NCI-H1105 (cell line): Measurements from ENCODE around the gene NPFFR1.

Source experiments
- DNase-seq: peaks from one replicate; lab custom pipeline; 2025; lab: John Stamatoyannopoulos, UW

The NPFFR1 gene

GRCh38 chr10:70315276-70315675 lies 31.5 kb upstream of the NPFFR1 start:
- no peak for DNase-seq

GRCh38 chr10:70312972-70313371 lies 29.2 kb upstream of the NPFFR1 start:
- no peak for DNase-seq

GRCh38 chr10:70312249-70312648 lies 28.4 kb upstream of the NPFFR1 start:
- DNase-seq: no peak

- DNase-seq: no peak
These were observed 27.9 kb upstream of the NPFFR1 start for GRCh38 chr10:70311698-70312097.

- no peak for DNase-seq
These were observed 25.9 kb upstream of the NPFFR1 start for GRCh38 chr10:70309661-70310060.

- DNase-seq: no peak
These were observed 24.6 kb upstream of the NPFFR1 start for GRCh38 chr10:70308121-70309060.

GRCh38 chr10:70306886-70307520 lies 23.2 kb upstream of the NPFFR1 start:
- DNase-seq: no peak

GRCh38 chr10:70306181-70306705 lies 22.4 kb upstream of the NPFFR1 start:
- DNase-seq: no peak

GRCh38 chr10:70303730-70304129 lies 19.9 kb upstream of the NPFFR1 start:
- no peak for DNase-seq

GRCh38 chr10:70302292-70302691 lies 18.5 kb upstream of the NPFFR1 start:
- DNase-seq: no peak

GRCh38 chr10:70300908-70301597 lies 17.2 kb upstream of the NPFFR1 start:
- no peak for DNase-seq

GRCh38 chr10:70300461-70300860 lies 16.7 kb upstream of the NPFFR1 start:
- DNase-seq: no peak

- no peak for DNase-seq
These were observed 16.1 kb upstream of the NPFFR1 start for GRCh38 chr10:70299876-70300275.

- DNase-seq: no peak
These were observed 14.6 kb upstream of the NPFFR1 start for GRCh38 chr10:70298393-70298792.

- no peak for DNase-seq
These were observed 13.4 kb upstream of the NPFFR1 start for GRCh38 chr10:70297224-70297623.

GRCh38 chr10:70296406-70296899 lies 12.6 kb upstream of the NPFFR1 start:
- no peak for DNase-seq

GRCh38 chr10:70295926-70296325 lies 12.1 kb upstream of the NPFFR1 start:
- no peak for DNase-seq

GRCh38 chr10:70295321-70295720 lies 11.5 kb upstream of the NPFFR1 start:
- DNase-seq: no peak

- no peak for DNase-seq
These were observed 9.5 kb upstream of the NPFFR1 start for GRCh38 chr10:70293169-70293843.

GRCh38 chr10:70292004-70292403 lies 8.2 kb upstream of the NPFFR1 start:
- DNase-seq: no peak

GRCh38 chr10:70289739-70290138 lies 5.9 kb upstream of the NPFFR1 start:
- DNase-seq: no peak

GRCh38 chr10:70286616-70287015 lies 2.8 kb upstream of the NPFFR1 start:
- DNase-seq: no peak
